HCT116 (cell line): ENCODE data around the gene TMPRSS13. TPM values are rescaled to one million over a fixed set of nuclear protein-coding genes. Genes with fewer than 3 reads are reported as not detected.

Experiments used
- ATAC-seq: fragments of 200-7000 bp; cut with Tn5 transposase; 2 replicates; pipeline ENCODE4 v1.9.1; 2020; ENCODE audit warnings: mild to moderate bottlenecking, moderate library complexity
- BruUV-seq: library from RNA; stranded (reverse); fragments of 400-500 nt; replicated peaks from 2 replicates; lab custom pipeline; 2021; lab: Mats Ljungman, UMichigan
- CTCF ChIA-PET: fragments of 300-600 bp; sonication (Branson Sonifier 250); formaldehyde crosslinking; loops from one replicate; lab custom pipeline; 2021; ENCODE audit warnings: antibody characterized with exemption; lab: Charles Lee
- POLR2A ChIA-PET: fragments of 300-600, 350-600 bp; sonication (Branson Sonifier 250); formaldehyde crosslinking; loops from one replicate; lab custom pipeline; 2021; ENCODE audit warnings: antibody characterized with exemption; lab: Charles Lee
- RAD21 ChIA-PET, 2 experiments: fragments of 300-600 bp; sonication (Branson Sonifier 250); formaldehyde crosslinking; loops; one replicate each; lab custom pipeline; 2023; ENCODE audit warnings: low total read pairs in 2 of 2; ENCODE audit not compliant: uncharacterized antibody in 2 of 2, unreplicated experiment in 2 of 2, low non-redundant PET in 1 of 2; lab: Charles Lee
- DNase-seq: peaks from one replicate; pipeline ENCODE4 v3.0.0-alpha.2; 2010; ENCODE audit warnings: low read depth, low spot score
- H2AFZ ChIP-seq: fragments of 200-600 bp; shearing (Covaris generic), sonication (generic); 2 replicates; pipeline ENCODE4 v1.6.1; 2017; ENCODE audit warnings: low read depth, mixed run types, mixed read lengths, antibody characterized with exemption, low read length; ENCODE audit not compliant: poor library complexity, severe bottlenecking
- H3K27ac ChIP-seq: 2 replicates; pipeline ENCODE4 v1.5.1; 2012; ENCODE audit warnings: low read depth, low read length
- H3K27me3 ChIP-seq: fragments of 200-600 bp; sonication (generic); 2 replicates; pipeline ENCODE4 v1.6.1; 2016; ENCODE audit warnings: mixed run types, low read length, mixed read lengths; ENCODE audit not compliant: insufficient read depth
- H3K36me3 ChIP-seq, 2 experiments: fragments of 200-500 bp in 1 of 2; fragments of 200-600 bp in 1 of 2; sonication (Bioruptor generic) in 1 of 2; sonication (generic) in 1 of 2; 2 replicates each; pipeline versions ENCODE4 v1.5.1 to v1.6.1; 2014 to 2016; ENCODE audit warnings: low read length in 2 of 2, inconsistent platforms in 1 of 2, mixed read lengths in 1 of 2, mixed run types in 1 of 2; ENCODE audit not compliant: insufficient read depth in 2 of 2, control insufficient read depth in 1 of 2
- H3K4me1 ChIP-seq, 2 experiments: fragments of 200-600 bp in 1 of 2; sonication (generic) in 1 of 2; 2 replicates each; pipeline versions ENCODE4 v1.5.1 to v1.6.1; 2012 to 2017; ENCODE audit warnings: low read length in 2 of 2, inconsistent platforms in 1 of 2, mild to moderate bottlenecking in 1 of 2, mixed read lengths in 1 of 2, mixed run types in 1 of 2, moderate library complexity in 1 of 2; ENCODE audit not compliant: insufficient read depth in 2 of 2, control insufficient read depth in 1 of 2
- H3K4me2 ChIP-seq: fragments of 200-600 bp; sonication (generic); 2 replicates; pipeline ENCODE4 v1.6.1; 2017; ENCODE audit warnings: mixed run types, low read length, mixed read lengths
- H3K4me3 ChIP-seq, 2 experiments: fragments of 200-600 bp in 1 of 2; sonication (generic) in 1 of 2; replicated peaks in 1 of 2; 2 replicates each; pipeline ENCODE4 v1.5.1; 2011 to 2016; ENCODE audit warnings: low read length in 2 of 2, control low read depth in 1 of 2, low read depth in 1 of 2, mild to moderate bottlenecking in 1 of 2, mixed read lengths in 1 of 2, mixed run types in 1 of 2
- H3K79me2 ChIP-seq: fragments of 200-600 bp; sonication (generic); 2 replicates; pipeline ENCODE4 v1.6.1; 2017; ENCODE audit warnings: mild to moderate bottlenecking, mixed run types, low read length, moderate library complexity, mixed read lengths; ENCODE audit not compliant: insufficient read depth
- H3K9ac ChIP-seq: fragments of 200-600 bp; sonication (generic); 2 replicates; pipeline ENCODE4 v1.6.1; 2016; ENCODE audit warnings: low read length, mixed read lengths
- H3K9me2 ChIP-seq: fragments of 200-600 bp; sonication (generic), shearing (Covaris generic); 2 replicates; pipeline ENCODE4 v1.6.1; 2017; ENCODE audit warnings: mixed run types, mild to moderate bottlenecking, moderate library complexity; ENCODE audit not compliant: insufficient read depth
- H3K9me3 ChIP-seq, 2 experiments: fragments of 200-500 bp in 1 of 2; fragments of 200-600 bp in 1 of 2; sonication (Bioruptor generic) in 1 of 2; sonication (generic) in 1 of 2; 2 replicates each; pipeline ENCODE4 v1.6.1; 2014 to 2017; ENCODE audit warnings: low read length in 2 of 2, mixed read lengths in 2 of 2, inconsistent platforms in 1 of 2, low read depth in 1 of 2, mild to moderate bottlenecking in 1 of 2, mixed run types in 1 of 2, moderate library complexity in 1 of 2; ENCODE audit not compliant: control insufficient read depth in 1 of 2, insufficient read depth in 1 of 2
- H4K20me1 ChIP-seq: fragments of 200-600 bp; sonication (generic), shearing (Covaris generic); 2 replicates; pipeline ENCODE4 v1.6.1; 2017; ENCODE audit warnings: mixed run types, mild to moderate bottlenecking, moderate library complexity; ENCODE audit not compliant: insufficient read depth
- CBX3 ChIP-seq: IDR thresholded peaks from 2 replicates; pipeline ENCODE4 v1.6.1; 2012; ENCODE audit warnings: low read depth
- CTCF ChIP-seq, 3 experiments: fragments of 200-600 bp in 1 of 3; sonication (generic) in 1 of 3; IDR thresholded peaks in 2 of 3; conservative IDR thresholded peaks in 1 of 3; 2 replicates each; pipeline ENCODE4 v1.5.1; 2012 to 2017; ENCODE audit warnings: low read depth in 2 of 3, low read length in 2 of 3, antibody characterized with exemption in 1 of 3, borderline replicate concordance in 1 of 3, control low read depth in 1 of 3, mild to moderate bottlenecking in 1 of 3, mixed read lengths in 1 of 3, mixed run types in 1 of 3, moderate library complexity in 1 of 3; ENCODE audit not compliant: insufficient read depth in 1 of 3
- EGR1 ChIP-seq: IDR thresholded peaks from 2 replicates; pipeline ENCODE4 v1.6.1; 2012; ENCODE audit warnings: low read depth
- ELF1 ChIP-seq: IDR thresholded peaks from 2 replicates; pipeline ENCODE4 v1.6.1; 2012; ENCODE audit warnings: low read depth, borderline replicate concordance
- POLR2A ChIP-seq: IDR thresholded peaks from 2 replicates; pipeline ENCODE4 v1.7.0; 2011; ENCODE audit warnings: borderline replicate concordance; ENCODE audit not compliant: insufficient read depth, insufficient read length; ENCODE audit errors: extremely low read depth
- POLR2AphosphoS5 ChIP-seq: IDR thresholded peaks from 2 replicates; pipeline ENCODE4 v1.6.1; 2011; ENCODE audit warnings: mild to moderate bottlenecking, low read depth, low read length, moderate library complexity
- RAD21 ChIP-seq: IDR thresholded peaks from 2 replicates; pipeline ENCODE4 v1.6.1; 2012; ENCODE audit warnings: low read depth, mild to moderate bottlenecking
- SRF ChIP-seq: IDR thresholded peaks from 2 replicates; pipeline ENCODE4 v1.6.1; 2012; ENCODE audit warnings: low read depth
- TCF7L2 ChIP-seq: IDR thresholded peaks from 2 replicates; pipeline ENCODE4 v1.7.0; 2011; ENCODE audit warnings: borderline replicate concordance, inconsistent platforms; ENCODE audit not compliant: insufficient read depth, insufficient read length; ENCODE audit errors: extremely low read depth
- YY1 ChIP-seq: IDR thresholded peaks from 2 replicates; pipeline ENCODE4 v1.6.1; 2011; ENCODE audit warnings: low read length, low read depth, moderate library complexity, mild to moderate bottlenecking; ENCODE audit not compliant: insufficient replicate concordance; ENCODE audit errors: extremely low read depth
- intact Hi-C: fragments of 100-400 bp; cut with micrococcal nuclease; formaldehyde crosslinking; loops from 2 replicates; pipeline ENCODE4 v1.10.0; 2022
- total RNA-seq: library from RNA; stranded (reverse); gene quantifications from one replicate; pipeline ENCODE4 v1.2.1, GENCODE V29; 2021; ENCODE audit not compliant: unreplicated experiment
- TF ChIP-seq, protein P1 (sequence below): IDR thresholded peaks from 2 replicates; pipeline ENCODE4 v1.6.1; 2012; ENCODE audit warnings: low read depth
- TF ChIP-seq, protein P2 (sequence below): IDR thresholded peaks from 2 replicates; pipeline ENCODE4 v1.6.1; 2012

The TMPRSS13 gene
- total RNA-seq, 1 experiment from 2014 or later, result 0.52 TPM

- CTCF ChIA-PET, result no interaction called here
- ATAC-seq, result no peak
These were observed 23.7 kb downstream of the TMPRSS13 start for GRCh38 chr11:117905524-117905923.

More at GRCh38 chr11:117905524-117905923, 23.7 kb downstream of the TMPRSS13 start:
- POLR2A ChIA-PET, result no interaction called here
- H3K79me2 ChIP-seq, result no peaks in the 10 kb centered on the region
- H3K4me2 ChIP-seq, result no peak overlapping the region
- H3K36me3 ChIP-seq, result no peaks in the 10 kb centered on the region
- no peak overlapping the region for H3K4me3 ChIP-seq
- intact Hi-C loops, result no loop called here
- no peak for DNase-seq
- peaks cover 9 to 32% of the 10 kb centered on the region in 2 experiments for H3K4me1 ChIP-seq
- no peak overlapping the region for H2AFZ ChIP-seq
- H3K9me2 ChIP-seq, result no peaks in the 10 kb centered on the region
- H3K9me3 ChIP-seq, result no peaks in the 10 kb centered on the region
- no peaks in the 10 kb centered on the region for H3K27me3 ChIP-seq
- H3K9ac ChIP-seq, result no peak overlapping the region
- no peaks in the 10 kb centered on the region for H4K20me1 ChIP-seq
- BruUV-seq, result no TSS peak
- no peak overlapping the region for H3K27ac ChIP-seq
- TF ChIP-seq POLR2AphosphoS5 (no peak), YY1 (no peak), TCF7L2 (no peak), EGR1 (no peak), SRF (no peak), POLR2A (no peak), CTCF (IDR thresholded peaks at IDR 0.05 in 2 of 3, conservative IDR thresholded peaks at IDR 0.05 in 1 of 3; ENCODE audit: borderline replicate concordance in 1 of 3, insufficient read depth in 1 of 3, low read depth in 2 of 3, low read length in 2 of 3) (no peak), RAD21 (no peak), ELF1 (no peak), CBX3 (no peak)
- TF ChIP-seq, protein P1, sequence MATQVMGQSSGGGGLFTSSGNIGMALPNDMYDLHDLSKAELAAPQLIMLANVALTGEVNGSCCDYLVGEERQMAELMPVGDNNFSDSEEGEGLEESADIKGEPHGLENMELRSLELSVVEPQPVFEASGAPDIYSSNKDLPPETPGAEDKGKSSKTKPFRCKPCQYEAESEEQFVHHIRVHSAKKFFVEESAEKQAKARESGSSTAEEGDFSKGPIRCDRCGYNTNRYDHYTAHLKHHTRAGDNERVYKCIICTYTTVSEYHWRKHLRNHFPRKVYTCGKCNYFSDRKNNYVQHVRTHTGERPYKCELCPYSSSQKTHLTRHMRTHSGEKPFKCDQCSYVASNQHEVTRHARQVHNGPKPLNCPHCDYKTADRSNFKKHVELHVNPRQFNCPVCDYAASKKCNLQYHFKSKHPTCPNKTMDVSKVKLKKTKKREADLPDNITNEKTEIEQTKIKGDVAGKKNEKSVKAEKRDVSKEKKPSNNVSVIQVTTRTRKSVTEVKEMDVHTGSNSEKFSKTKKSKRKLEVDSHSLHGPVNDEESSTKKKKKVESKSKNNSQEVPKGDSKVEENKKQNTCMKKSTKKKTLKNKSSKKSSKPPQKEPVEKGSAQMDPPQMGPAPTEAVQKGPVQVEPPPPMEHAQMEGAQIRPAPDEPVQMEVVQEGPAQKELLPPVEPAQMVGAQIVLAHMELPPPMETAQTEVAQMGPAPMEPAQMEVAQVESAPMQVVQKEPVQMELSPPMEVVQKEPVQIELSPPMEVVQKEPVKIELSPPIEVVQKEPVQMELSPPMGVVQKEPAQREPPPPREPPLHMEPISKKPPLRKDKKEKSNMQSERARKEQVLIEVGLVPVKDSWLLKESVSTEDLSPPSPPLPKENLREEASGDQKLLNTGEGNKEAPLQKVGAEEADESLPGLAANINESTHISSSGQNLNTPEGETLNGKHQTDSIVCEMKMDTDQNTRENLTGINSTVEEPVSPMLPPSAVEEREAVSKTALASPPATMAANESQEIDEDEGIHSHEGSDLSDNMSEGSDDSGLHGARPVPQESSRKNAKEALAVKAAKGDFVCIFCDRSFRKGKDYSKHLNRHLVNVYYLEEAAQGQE, result no peak
- TF ChIP-seq, protein P2, sequence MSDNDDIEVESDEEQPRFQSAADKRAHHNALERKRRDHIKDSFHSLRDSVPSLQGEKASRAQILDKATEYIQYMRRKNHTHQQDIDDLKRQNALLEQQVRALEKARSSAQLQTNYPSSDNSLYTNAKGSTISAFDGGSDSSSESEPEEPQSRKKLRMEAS, result no peak
- RAD21 ChIA-PET, result interaction anchor here in 1 of 2 experiments (0.9 kb wide), 1 partner anchor 41 kb away, joined by 4 read pairs; no protein-coding TSS in a partner anchor
